HepG2 (cell line): ENCODE data around the gene B3GALT6. TPM values are rescaled to one million over a fixed set of nuclear protein-coding genes. Genes with fewer than 3 reads are reported as not detected.

ENCODE experiments used
- ARNTL ChIP-seq: sonication (generic); formaldehyde crosslinking; IDR thresholded peaks from 2 replicates; pipeline ENCODE4 v1.4.0; 2020; ENCODE audit warnings: mild to moderate bottlenecking, missing genetic modification reagents
- ATF5 ChIP-seq: sonication (generic); formaldehyde crosslinking; IDR thresholded peaks from 2 replicates; pipeline ENCODE4 v1.4.0; 2020; ENCODE audit warnings: mild to moderate bottlenecking, low read depth, missing genetic modification reagents
- EED ChIP-seq: sonication (generic); formaldehyde crosslinking; IDR thresholded peaks from 2 replicates; pipeline ENCODE4 v1.5.0; 2020; ENCODE audit warnings: mild to moderate bottlenecking, missing genetic modification reagents
- GFI1 ChIP-seq: sonication (generic); formaldehyde crosslinking; IDR thresholded peaks from 2 replicates; pipeline ENCODE4 v1.5.0; 2020; ENCODE audit warnings: missing genetic modification reagents, mild to moderate bottlenecking, borderline replicate concordance
- HMG20A ChIP-seq: IDR thresholded peaks from 2 replicates; pipeline ENCODE4 v1.6.1; 2016; ENCODE audit warnings: borderline replicate concordance
- HMGA1 ChIP-seq: sonication (generic); formaldehyde crosslinking; conservative IDR thresholded peaks from 2 replicates; pipeline ENCODE4 v1.4.0; 2020; ENCODE audit warnings: missing genetic modification reagents
- JARID2 ChIP-seq: sonication (generic); formaldehyde crosslinking; IDR thresholded peaks from 2 replicates; pipeline ENCODE4 v1.8.1; 2023; ENCODE audit warnings: missing genetic modification reagents, inconsistent platforms; ENCODE audit not compliant: insufficient replicate concordance
- KLF6 ChIP-seq: IDR thresholded peaks from 2 replicates; pipeline ENCODE4 v1.8.0; 2016; ENCODE audit warnings: missing biosample characterization, missing genetic modification reagents
- MAFK ChIP-seq, 2 experiments: IDR thresholded peaks in 1 of 2; conservative IDR thresholded peaks in 1 of 2; 2 replicates each; pipeline ENCODE4 v1.6.1; 2011; ENCODE audit warnings: improper control_type of control experiment in 2 of 2, low read length in 2 of 2
- MEIS2 ChIP-seq: sonication (generic); formaldehyde crosslinking; IDR thresholded peaks from 2 replicates; pipeline ENCODE4 v1.9.0; 2021; ENCODE audit warnings: mild to moderate bottlenecking, missing genetic modification reagents
- MLLT10 ChIP-seq: sonication (generic); formaldehyde crosslinking; IDR thresholded peaks from 2 replicates; pipeline ENCODE4 v1.4.0; 2020; ENCODE audit warnings: missing genetic modification reagents
- MTA3 ChIP-seq: sonication (generic); formaldehyde crosslinking; IDR thresholded peaks from 2 replicates; pipeline ENCODE4 v1.4.0; 2020; ENCODE audit warnings: missing genetic modification reagents
- MTF1 ChIP-seq: sonication (generic); formaldehyde crosslinking; IDR thresholded peaks from 2 replicates; pipeline ENCODE4 v1.5.0; 2020; ENCODE audit warnings: missing genetic modification reagents
- POGZ ChIP-seq: sonication (generic); formaldehyde crosslinking; IDR thresholded peaks from 2 replicates; pipeline ENCODE4 v1.4.0; 2020; ENCODE audit warnings: mild to moderate bottlenecking, missing genetic modification reagents
- POLR2A ChIP-seq, 2 experiments: IDR thresholded peaks; 2 replicates each; pipeline ENCODE4 v1.6.1; 2011; ENCODE audit warnings: low read depth in 2 of 2, low read length in 2 of 2, mild to moderate bottlenecking in 1 of 2, moderate library complexity in 1 of 2; ENCODE audit not compliant: insufficient read depth in 1 of 2
- PPARG ChIP-seq: conservative IDR thresholded peaks from 2 replicates; pipeline ENCODE4 v1.6.1; 2016; ENCODE audit warnings: missing biosample characterization, missing genetic modification reagents
- RAD21 ChIP-seq: fragments of 450-650 bp; formaldehyde crosslinking; IDR thresholded peaks from 2 replicates; pipeline ENCODE4 v1.5.0; 2020; ENCODE audit warnings: mild to moderate bottlenecking
- RCOR2 ChIP-seq: IDR thresholded peaks from 2 replicates; pipeline ENCODE4 v1.6.1; 2016; ENCODE audit warnings: missing biosample characterization, missing genetic modification reagents
- RXRB ChIP-seq: IDR thresholded peaks from 2 replicates; pipeline ENCODE4 v1.6.1; 2016; ENCODE audit warnings: borderline replicate concordance, missing genetic modification reagents, missing compliant biosample characterization
- SMAD9 ChIP-seq: sonication (generic); formaldehyde crosslinking; IDR thresholded peaks from 2 replicates; pipeline ENCODE4 v1.5.1; 2020; ENCODE audit warnings: mild to moderate bottlenecking, missing genetic modification reagents
- SNAI1 ChIP-seq: sonication (generic); formaldehyde crosslinking; IDR thresholded peaks from 2 replicates; pipeline ENCODE4 v1.5.0; 2020; ENCODE audit warnings: mild to moderate bottlenecking, missing genetic modification reagents, borderline replicate concordance
- STAG1 ChIP-seq: sonication (generic); formaldehyde crosslinking; IDR thresholded peaks from 2 replicates; pipeline ENCODE4 v1.4.0; 2020; ENCODE audit warnings: missing genetic modification reagents
- ZC3H13 ChIP-seq: sonication (generic); formaldehyde crosslinking; IDR thresholded peaks from 2 replicates; pipeline ENCODE4 v1.8.1; 2023; ENCODE audit warnings: mild to moderate bottlenecking, missing genetic modification reagents, moderate library complexity
- ZMYM3 ChIP-seq: sonication (generic); formaldehyde crosslinking; IDR thresholded peaks from 2 replicates; pipeline ENCODE4 v1.5.1; 2020; ENCODE audit warnings: mild to moderate bottlenecking, missing genetic modification reagents
- ZNF136 ChIP-seq: sonication (generic); formaldehyde crosslinking; IDR thresholded peaks from 2 replicates; pipeline ENCODE4 v1.8.1; 2022; ENCODE audit warnings: low read depth, mild to moderate bottlenecking, moderate library complexity, missing genetic modification reagents
- ZNF232 ChIP-seq: sonication (generic); formaldehyde crosslinking; IDR thresholded peaks from 2 replicates; pipeline ENCODE4 v1.4.0; 2020; ENCODE audit warnings: missing genetic modification reagents, borderline replicate concordance
- ZNF292 ChIP-seq: sonication (generic); formaldehyde crosslinking; IDR thresholded peaks from 2 replicates; pipeline ENCODE4 v1.8.1; 2022; ENCODE audit warnings: mild to moderate bottlenecking, low read depth, missing genetic modification reagents, borderline replicate concordance
- ZNF510 ChIP-seq: sonication (generic); formaldehyde crosslinking; IDR thresholded peaks from 2 replicates; pipeline ENCODE4 v1.4.0; 2020; ENCODE audit warnings: low read depth, mild to moderate bottlenecking, missing genetic modification reagents
- ZNF546 ChIP-seq: sonication (generic); formaldehyde crosslinking; conservative IDR thresholded peaks from 2 replicates; pipeline ENCODE4 v1.8.1; 2023; ENCODE audit warnings: mild to moderate bottlenecking, missing genetic modification reagents
- ZNF556 ChIP-seq: sonication (generic); formaldehyde crosslinking; IDR thresholded peaks from 2 replicates; pipeline ENCODE4 v1.4.0; 2020; ENCODE audit warnings: mild to moderate bottlenecking, missing genetic modification reagents, borderline replicate concordance
- ZNF567 ChIP-seq: sonication (generic); formaldehyde crosslinking; IDR thresholded peaks from 2 replicates; pipeline ENCODE4 v1.8.1; 2023; ENCODE audit warnings: mild to moderate bottlenecking, missing genetic modification reagents, borderline replicate concordance
- ZNF674 ChIP-seq: sonication (generic); formaldehyde crosslinking; IDR thresholded peaks from 2 replicates; pipeline ENCODE4 v1.5.0; 2020; ENCODE audit warnings: low read depth, mild to moderate bottlenecking, missing genetic modification reagents
- ZNF782 ChIP-seq: sonication (generic); formaldehyde crosslinking; IDR thresholded peaks from 2 replicates; pipeline ENCODE4 v1.4.0; 2020; ENCODE audit warnings: missing genetic modification reagents, mild to moderate bottlenecking, borderline replicate concordance
- ZSCAN12 ChIP-seq: sonication (generic); formaldehyde crosslinking; IDR thresholded peaks from 2 replicates; pipeline ENCODE4 v1.9.0; 2021; ENCODE audit warnings: mild to moderate bottlenecking, missing genetic modification reagents
- polyA plus RNA-seq, 8 experiments: library from polyadenylated mRNA; depleted of rRNA in 3 of 8; stranded (reverse) in 7 of 8; unstranded in 1 of 8; fragments of >200 nt; fragmentation: Illumina TruSeq in 4 of 8; extraction: Trizol in 4 of 8; gene quantifications; 2 replicates each; pipeline versions ENCODE4 v1.2.1 to v1.2.3, GENCODE V29; 2011 to 2016; ENCODE audit warnings: low read depth in 4 of 8, missing spikeins in 1 of 8, mixed read lengths in 1 of 8; ENCODE audit not compliant: insufficient read depth in 1 of 8
- total RNA-seq, 5 experiments: library from RNA; depleted of rRNA; stranded (reverse); fragments of >200 nt; fragmentation: Illumina TruSeq; extraction: Trizol; gene quantifications; 2 replicates each; pipeline ENCODE4 v1.2.3, GENCODE V29; 2016; ENCODE audit warnings: low read depth in 1 of 5

B3GALT6 gene
- total and polyA plus RNA-seq, 2 of the 13 experiments (the other 11 are each of a cell fraction or from before 2014, with no cell fraction given) = 3.9 to 14.2 TPM

- TF ChIP-seq EED (CRISPR knock-in tag) = no peak
- TF ChIP-seq MEIS2 (CRISPR knock-in tag) = no peak
- no peak for TF ChIP-seq MTA3 (CRISPR knock-in tag)
- no peak for TF ChIP-seq RXRB (CRISPR knock-in tag)
- TF ChIP-seq RCOR2 (CRISPR knock-in tag) = 0 out of 2 replicates have a peak, but pooled peaks have one; percentile 52
- TF ChIP-seq ATF5 (CRISPR knock-in tag) = peak; percentile 15; the same call in 1 of the 2 replicates
- TF ChIP-seq ZNF292 = no peak
- TF ChIP-seq MTF1 (CRISPR knock-in tag) = 0 out of 2 replicates have a peak, but pooled peaks have one; percentile 27
- TF ChIP-seq ZNF510 (CRISPR knock-in tag) = 0 out of 2 replicates have a peak, but pooled peaks have one; percentile 34
- peak; percentile 36; the same call in 1 of the 2 replicates for TF ChIP-seq RAD21 (CRISPR knock-in tag)
- no peak for TF ChIP-seq HMG20A (CRISPR knock-in tag)
- TF ChIP-seq HMGA1 (CRISPR knock-in tag) = no peak
- TF ChIP-seq ARNTL (CRISPR knock-in tag) = peak; percentile 10; the same call in 1 of the 2 replicates
- no peak for TF ChIP-seq ZNF782 (CRISPR knock-in tag)
- TF ChIP-seq POLR2A (IDR thresholded peaks at IDR 0.05; ENCODE audit: insufficient read depth in 1 of 2, low read depth in 2 of 2, low read length in 2 of 2) = 0 out of 4 replicates have a peak, but pooled peaks of 1 of the 2 experiments have one; percentile 11
- TF ChIP-seq ZSCAN12 = no peak
- TF ChIP-seq ZNF556 (CRISPR knock-in tag) = no peak
- peak; percentile 32 for TF ChIP-seq STAG1
- TF ChIP-seq ZNF232 (CRISPR knock-in tag) = no peak
- no peak for TF ChIP-seq ZC3H13 (CRISPR knock-in tag)
- no peak for TF ChIP-seq ZNF546
- no peak for TF ChIP-seq ZNF674 (CRISPR knock-in tag)
- peak; percentile 41; the same call in 1 of the 2 replicates for TF ChIP-seq ZNF136 (CRISPR knock-in tag)
- no peak for TF ChIP-seq PPARG (CRISPR knock-in tag)
- peak; percentile 50 for TF ChIP-seq JARID2 (CRISPR knock-in tag)
- no peak for TF ChIP-seq MAFK (conservative IDR thresholded peaks at IDR 0.05 in 1 of 2, IDR thresholded peaks at IDR 0.05 in 1 of 2; ENCODE audit: low read length in 2 of 2)
- TF ChIP-seq ZNF567 (CRISPR knock-in tag) = no peak
- no peak for TF ChIP-seq MLLT10 (CRISPR knock-in tag)
- 0 out of 2 replicates have a peak, but pooled peaks have one; percentile 28 for TF ChIP-seq GFI1 (CRISPR knock-in tag)
- no peak for TF ChIP-seq SNAI1 (CRISPR knock-in tag)
- TF ChIP-seq POGZ = no peak
- TF ChIP-seq ZMYM3 (CRISPR knock-in tag) = peak; percentile 68; the same call in 1 of the 2 replicates
- peak; percentile 34; the same call in 1 of the 2 replicates for TF ChIP-seq SMAD9 (CRISPR knock-in tag)
- TF ChIP-seq KLF6 (CRISPR knock-in tag) = no peak
Observed at GRCh38 chr1:1230656-1231399, 1.2 kb upstream of the B3GALT6 start (continued).
